Esophagus muscularis mucosa (tissue), 4 donors: Measurements from ENCODE around the gene FAM13A. TPM values are rescaled to one million over a fixed set of nuclear protein-coding genes. Genes with fewer than 3 reads are reported as not detected.

Experiments
- DNase-seq: peaks from one replicate; pipeline ENCODE4 v3.0.0-alpha.2; 2017; ENCODE audit errors: extremely low spot score
- H3K27ac ChIP-seq, 4 donors: fragments of 200-600 bp; sonication (generic); replicated peaks in 1 of 4; 1 replicate in 3 of 4; 2 replicates in 1 of 4; pipeline ENCODE4 v1.5.1; 2016 to 2019; ENCODE audit warnings: mild to moderate bottlenecking in 1 of 4
- H3K27me3 ChIP-seq, 4 donors: fragments of 200-600 bp; sonication (generic); one replicate each; pipeline versions ENCODE4 v1.5.1 to v1.6.0; 2016 to 2019
- H3K36me3 ChIP-seq, 4 donors: fragments of 200-600 bp; sonication (generic); one replicate each; pipeline ENCODE4 v1.5.1; 2016 to 2019
- H3K4me1 ChIP-seq, 4 donors: fragments of 200-600 bp; sonication (generic); one replicate each; pipeline ENCODE4 v1.5.1; 2016 to 2019
- H3K4me3 ChIP-seq, 4 donors: fragments of 200-600 bp; sonication (generic); 1 replicate in 2 of 4; 2 replicates in 2 of 4; pipeline ENCODE4 v1.5.1; 2016 to 2019; ENCODE audit warnings: mild to moderate bottlenecking in 4 of 4, moderate library complexity in 1 of 4
- H3K9me3 ChIP-seq, 4 donors: fragments of 200-600 bp; sonication (generic); 1 replicate in 3 of 4; 2 replicates in 1 of 4; pipeline ENCODE4 v1.5.1; 2016 to 2019
- CTCF ChIP-seq, 3 experiments: fragments of 200-600 bp in 2 of 3; fragments of 450-650 bp in 1 of 3; sonication (generic) in 2 of 3; IDR thresholded peaks; one replicate each; pipeline ENCODE4 v1.5.1; 2017 to 2019; ENCODE audit warnings: antibody characterized with exemption in 3 of 3, mild to moderate bottlenecking in 2 of 3, moderate library complexity in 1 of 3
- EP300 ChIP-seq: sonication (generic); formaldehyde crosslinking; IDR thresholded peaks from one replicate; pipeline ENCODE4 v1.6.1; 2017; ENCODE audit warnings: antibody characterized with exemption
- POLR2A ChIP-seq: fragments of 450-650 bp; IDR thresholded peaks from one replicate; pipeline ENCODE4 v1.6.1; 2017; ENCODE audit warnings: antibody characterized with exemption, moderate library complexity, mild to moderate bottlenecking, low read depth
- POLR2AphosphoS5 ChIP-seq, 2 donors: sonication (generic); formaldehyde crosslinking; IDR thresholded peaks; one replicate each; pipeline ENCODE4 v1.6.1; 2017; ENCODE audit warnings: antibody characterized with exemption in 2 of 2
- WGBS: methylation state at CpG from one replicate; pipeline ENCODE4 v1.1.5; 2018; 5-methylcytosine and 5-hydroxymethylcytosine counted together
- intact Hi-C: fragments of 100-400 bp; cut with DNase I; formaldehyde crosslinking; loops from one replicate; pipeline ENCODE4 v1.15.1; 2023
- total RNA-seq, 4 donors: library from RNA; depleted of rRNA; stranded (reverse); fragments of >200 nt; gene quantifications; one replicate each; pipeline versions ENCODE4 v1.1.0 to v1.2.1, GENCODE V29; 2016

The FAM13A gene
- total RNA-seq, 4 donors from 2014 or later, result 22.4 to 27.2 (median 26.0) TPM

- intact Hi-C loops, result no loop called here
- H3K9me3 ChIP-seq, result no peaks in the 10 kb centered on the region
- H3K27me3 ChIP-seq, result no peaks in the 10 kb centered on the region
- H3K36me3 ChIP-seq, result no peaks in the 10 kb centered on the region
- no peak for TF ChIP-seq EP300
- TF ChIP-seq POLR2A, result no peak
- TF ChIP-seq POLR2AphosphoS5 (IDR thresholded peaks at IDR 0.05), result no peak
- no peak for TF ChIP-seq CTCF (IDR thresholded peaks at IDR 0.05)
- 90% methylated on average over 1 of the region's 1 CpG for WGBS
- DNase-seq, result no peak
- no peak overlapping the region for H3K4me3 ChIP-seq
- no peak overlapping the region for H3K27ac ChIP-seq
- H3K4me1 ChIP-seq, result peaks cover 0 to 8% (median 0%) of the 10 kb centered on the region in 4 donors
Measured at GRCh38 chr4:88878642-88879041, 178.3 kb downstream of the FAM13A start.

GRCh38 chr4:88870428-88870827, 186.6 kb downstream of the FAM13A start:
- TF ChIP-seq POLR2A (no peak), POLR2AphosphoS5 (IDR thresholded peaks at IDR 0.05) (no peak), CTCF (IDR thresholded peaks at IDR 0.05) (no peak), EP300 (no peak)
- 90% methylated on average over 7 of the region's 9 CpGs for WGBS

GRCh38 chr4:88868510-88868909, 188.5 kb downstream of the FAM13A start:
- Histone ChIP-seq H3K4me3 (no peak overlapping the region), H3K4me1 (peaks cover 0 to 7% (median 3%) of the 10 kb centered on the region in 4 donors), H3K9me3 (no peaks in the 10 kb centered on the region), H3K27ac (no peak overlapping the region), H3K27me3 (no peaks in the 10 kb centered on the region), H3K36me3 (no peaks in the 10 kb centered on the region)
- no peak for DNase-seq
- TF ChIP-seq POLR2AphosphoS5 (IDR thresholded peaks at IDR 0.05) (no peak), EP300 (no peak), POLR2A (no peak)
- intact Hi-C loops, result no loop called here
- WGBS, result 93% methylated on average over 3 of the region's 3 CpGs

More at GRCh38 chr4:88870428-88870827, 186.6 kb downstream of the FAM13A start:
- no peaks in the 10 kb centered on the region for H3K27me3 ChIP-seq
- intact Hi-C loops, result no loop called here
- no peak for DNase-seq
- H3K9me3 ChIP-seq, result no peaks in the 10 kb centered on the region
- H3K4me3 ChIP-seq, result no peak overlapping the region
- H3K27ac ChIP-seq, result no peak overlapping the region
- peaks cover 0 to 5% (median under 1%) of the 10 kb centered on the region in 4 donors for H3K4me1 ChIP-seq
- H3K36me3 ChIP-seq, result no peaks in the 10 kb centered on the region

GRCh38 chr4:88866862-88867550, 190.0 kb downstream of the FAM13A start:
- TF ChIP-seq POLR2AphosphoS5 (IDR thresholded peaks at IDR 0.05) (no peak), EP300 (no peak), CTCF (IDR thresholded peaks at IDR 0.05) (no peak), POLR2A (no peak)
- Histone ChIP-seq H3K9me3 (no peaks in the 10 kb centered on the region), H3K4me1 (peaks cover 0 to 7% (median 3%) of the 10 kb centered on the region in 4 donors), H3K27me3 (no peaks in the 10 kb centered on the region), H3K36me3 (no peaks in the 10 kb centered on the region), H3K27ac (no peak overlapping the region), H3K4me3 (no peak overlapping the region)
- intact Hi-C loops, result no loop called here
- WGBS, result 60% methylated on average over 4 of the region's 4 CpGs
- no peak for DNase-seq

- intact Hi-C loops, result no loop called here
- H3K36me3 ChIP-seq, result no peaks in the 10 kb centered on the region
- H3K4me1 ChIP-seq, result peaks cover 6 to 18% (median 13%) of the 10 kb centered on the region in 4 donors
- no peak for DNase-seq
- TF ChIP-seq CTCF (IDR thresholded peaks at IDR 0.05) (no peak), POLR2AphosphoS5 (IDR thresholded peaks at IDR 0.05) (no peak), POLR2A (no peak), EP300 (no peak)
- no peaks in the 10 kb centered on the region for H3K27me3 ChIP-seq
- 67% methylated on average over 6 of the region's 6 CpGs for WGBS
- no peak overlapping the region for H3K4me3 ChIP-seq
- no peak overlapping the region for H3K27ac ChIP-seq
- H3K9me3 ChIP-seq, result no peaks in the 10 kb centered on the region
Measured at GRCh38 chr4:88865466-88865865, 191.5 kb downstream of the FAM13A start.
